Hepatocyte (in vitro differentiated cells): ENCODE measurements around the gene ANO6.

Experiments used
- CTCF ChIP-seq: fragments of 200-600 bp; sonication (generic); IDR thresholded peaks from 2 replicates; pipeline ENCODE4 v1.5.1; 2016; ENCODE audit warnings: antibody characterized with exemption, mild to moderate bottlenecking; ENCODE audit not compliant: poor library complexity
- EZH2 ChIP-seq: fragments of 200-600 bp; sonication (generic); IDR thresholded peaks from 2 replicates; pipeline ENCODE4 v1.6.1; 2016; ENCODE audit warnings: antibody characterized with exemption, mild to moderate bottlenecking, borderline replicate concordance
- EZH2phosphoT487 ChIP-seq: fragments of 200-600 bp; sonication (generic); IDR thresholded peaks from one replicate; pipeline ENCODE4 v1.6.1; 2018; ENCODE audit warnings: antibody characterized with exemption, mild to moderate bottlenecking, low read depth, moderate library complexity; ENCODE audit not compliant: unreplicated experiment, severe bottlenecking

- TF ChIP-seq CTCF (no peak), EZH2phosphoT487 (no peak), EZH2 (no peak)
Observed at GRCh38 chr12:45407981-45408728, 192.3 kb downstream of the ANO6 start.
